Astrocyte (in vitro differentiated cells and primary cell): Measurements from ENCODE around the gene KCNQ1.

ENCODE experiments used
- CTCF ChIP-seq: IDR thresholded peaks from 2 replicates; pipeline ENCODE4 v1.5.1; 2011; ENCODE audit warnings: low read depth, mild to moderate bottlenecking, inconsistent platforms, low read length, moderate library complexity; ENCODE audit not compliant: insufficient read depth
- EZH2 ChIP-seq: IDR thresholded peaks from 2 replicates; pipeline ENCODE4 v1.6.1; 2012; ENCODE audit warnings: mild to moderate bottlenecking, low read length, inconsistent platforms; ENCODE audit not compliant: insufficient read depth

DNA sequence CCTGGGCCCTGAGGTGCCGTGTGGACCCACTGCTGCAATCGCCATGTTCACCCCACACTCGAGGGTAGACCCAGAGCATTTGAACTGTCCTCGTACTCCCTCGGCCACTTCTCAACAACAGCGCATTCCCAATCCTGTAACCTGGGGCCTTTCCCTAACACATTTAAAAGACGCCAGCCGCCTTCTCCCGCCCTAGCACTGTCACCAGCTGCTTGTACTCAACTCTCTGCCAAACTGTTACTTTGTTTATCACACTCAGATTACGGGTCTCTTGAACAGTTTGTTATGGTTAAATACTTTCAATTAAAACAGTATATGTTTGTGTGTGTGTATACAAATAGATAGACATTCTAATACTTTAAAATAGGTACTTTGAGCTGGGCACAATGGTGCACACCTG is 420.1 kb downstream of the KCNQ1 start:
- TF ChIP-seq EZH2 (no peak), CTCF (no peak)
